Endothelial cell of umbilical vein (primary cell): ENCODE measurements around the gene MTHFR.

Experiments used
- MYC ChIP-seq: IDR thresholded peaks from one replicate; pipeline ENCODE4 v1.6.1; 2011; ENCODE audit warnings: mild to moderate bottlenecking, low read depth, low read length
- POLR2A ChIP-seq: IDR thresholded peaks from 2 replicates; pipeline ENCODE4 v1.6.1; 2012; ENCODE audit warnings: low read depth, mild to moderate bottlenecking, control low read depth, low read length
- POLR2AphosphoS5 ChIP-seq: IDR thresholded peaks from 2 replicates; pipeline ENCODE4 v1.6.1; 2012; ENCODE audit warnings: low read depth, mild to moderate bottlenecking, control low read depth, low read length, moderate library complexity; ENCODE audit not compliant: insufficient read depth
- TF ChIP-seq, protein P1 (sequence below), 2 donors: IDR thresholded peaks; 1 replicate in 1 of 2; 2 replicates in 1 of 2; pipeline ENCODE4 v1.5.1; 2011; ENCODE audit warnings: low read length in 2 of 2, mild to moderate bottlenecking in 2 of 2, moderate library complexity in 2 of 2, control low read depth in 1 of 2, inconsistent platforms in 1 of 2, low read depth in 1 of 2; ENCODE audit not compliant: insufficient read depth in 1 of 2; ENCODE audit errors: extremely low read depth in 1 of 2

DNA sequence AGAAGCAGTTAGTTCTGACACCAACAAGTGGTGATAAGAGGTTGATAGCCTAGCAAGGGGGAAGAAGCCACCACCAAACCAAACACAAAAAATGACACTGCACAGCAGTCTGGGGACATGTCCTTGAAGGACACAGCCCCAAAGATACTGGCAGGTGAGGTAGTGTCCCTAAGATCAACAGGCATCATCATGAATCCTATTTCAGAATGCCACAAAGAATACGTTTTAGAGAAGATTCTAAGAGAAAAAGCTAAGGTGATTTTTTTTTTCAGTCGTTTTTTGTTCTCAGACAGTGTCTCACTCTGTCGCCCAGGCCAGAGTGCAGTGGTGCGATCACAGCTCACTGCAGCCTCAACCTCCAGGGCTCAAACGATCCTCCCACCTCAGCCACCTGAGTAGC, 19.6 kb downstream of the MTHFR start:
- TF ChIP-seq, protein P1, sequence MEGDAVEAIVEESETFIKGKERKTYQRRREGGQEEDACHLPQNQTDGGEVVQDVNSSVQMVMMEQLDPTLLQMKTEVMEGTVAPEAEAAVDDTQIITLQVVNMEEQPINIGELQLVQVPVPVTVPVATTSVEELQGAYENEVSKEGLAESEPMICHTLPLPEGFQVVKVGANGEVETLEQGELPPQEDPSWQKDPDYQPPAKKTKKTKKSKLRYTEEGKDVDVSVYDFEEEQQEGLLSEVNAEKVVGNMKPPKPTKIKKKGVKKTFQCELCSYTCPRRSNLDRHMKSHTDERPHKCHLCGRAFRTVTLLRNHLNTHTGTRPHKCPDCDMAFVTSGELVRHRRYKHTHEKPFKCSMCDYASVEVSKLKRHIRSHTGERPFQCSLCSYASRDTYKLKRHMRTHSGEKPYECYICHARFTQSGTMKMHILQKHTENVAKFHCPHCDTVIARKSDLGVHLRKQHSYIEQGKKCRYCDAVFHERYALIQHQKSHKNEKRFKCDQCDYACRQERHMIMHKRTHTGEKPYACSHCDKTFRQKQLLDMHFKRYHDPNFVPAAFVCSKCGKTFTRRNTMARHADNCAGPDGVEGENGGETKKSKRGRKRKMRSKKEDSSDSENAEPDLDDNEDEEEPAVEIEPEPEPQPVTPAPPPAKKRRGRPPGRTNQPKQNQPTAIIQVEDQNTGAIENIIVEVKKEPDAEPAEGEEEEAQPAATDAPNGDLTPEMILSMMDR (IDR thresholded peaks at IDR 0.05; ENCODE audit: extremely low read depth in 1 of 2, insufficient read depth in 1 of 2, low read depth in 1 of 2, low read length in 2 of 2) = no peak
- TF ChIP-seq POLR2AphosphoS5 (no peak), MYC (no peak), POLR2A (no peak)
